CD14-positive monocyte (primary cell): Measurements from ENCODE around the gene S1PR3. TPM values are rescaled to one million over a fixed set of nuclear protein-coding genes. Genes with fewer than 3 reads are reported as not detected.

Source experiments
- DNase-seq, 3 donors: peaks; one replicate each; pipeline ENCODE4 v3.0.0-alpha.2; 2011 to 2022
- H2AFZ ChIP-seq: 2 replicates; pipeline ENCODE4 v1.6.0; 2012; ENCODE audit warnings: mild to moderate bottlenecking, low read depth, low read length, inconsistent platforms; ENCODE audit not compliant: insufficient read depth, poor library complexity, severe bottlenecking
- H3K27ac ChIP-seq, 2 donors: 1 replicate in 1 of 2; 2 replicates in 1 of 2; pipeline ENCODE4 v1.5.1; 2012 to 2013; ENCODE audit warnings: low read length in 2 of 2, control low read depth in 1 of 2, inconsistent platforms in 1 of 2, low read depth in 1 of 2, mild to moderate bottlenecking in 1 of 2
- H3K27me3 ChIP-seq, 2 donors: one replicate each; pipeline versions ENCODE4 v1.6.0 to v1.6.1; 2011 to 2013; ENCODE audit warnings: low read length in 2 of 2; ENCODE audit not compliant: control insufficient read depth in 2 of 2, insufficient read depth in 2 of 2
- H3K36me3 ChIP-seq, 2 donors: replicated peaks in 1 of 2; 1 replicate in 1 of 2; 2 replicates in 1 of 2; pipeline versions ENCODE4 v1.5.1 to v1.6.1; 2012 to 2013; ENCODE audit warnings: low read length in 2 of 2, control low read depth in 1 of 2, inconsistent platforms in 1 of 2, mild to moderate bottlenecking in 1 of 2; ENCODE audit not compliant: insufficient read depth in 2 of 2, control insufficient read depth in 1 of 2
- H3K4me1 ChIP-seq, 2 donors: 1 replicate in 1 of 2; 2 replicates in 1 of 2; pipeline versions ENCODE4 v1.5.1 to v1.6.1; 2012 to 2013; ENCODE audit warnings: low read length in 2 of 2, control low read depth in 1 of 2, inconsistent platforms in 1 of 2, mild to moderate bottlenecking in 1 of 2, moderate library complexity in 1 of 2; ENCODE audit not compliant: insufficient read depth in 2 of 2, control insufficient read depth in 1 of 2
- H3K4me2 ChIP-seq: replicated peaks from 2 replicates; pipeline ENCODE3; 2012; ENCODE audit warnings: low read length, moderate library complexity, mild to moderate bottlenecking; ENCODE audit not compliant: poor library complexity, severe bottlenecking; ENCODE audit errors: extremely low read depth
- H3K4me3 ChIP-seq, 3 experiments: fragments of 200-600 bp in 1 of 3; sonication (generic) in 1 of 3; replicated peaks in 1 of 3; 1 replicate in 2 of 3; 2 replicates in 1 of 3; pipeline ENCODE4 v1.5.1; 2011 to 2013; ENCODE audit warnings: low read length in 3 of 3, mild to moderate bottlenecking in 3 of 3, control low read depth in 2 of 3, low read depth in 2 of 3, inconsistent platforms in 1 of 3, moderate library complexity in 1 of 3
- H3K79me2 ChIP-seq: 2 replicates; pipeline ENCODE4 v1.6.0; 2012; ENCODE audit warnings: mild to moderate bottlenecking, control low read depth, inconsistent platforms, low read length, moderate library complexity; ENCODE audit not compliant: insufficient read depth
- H3K9ac ChIP-seq: 2 replicates; pipeline ENCODE4 v1.6.0; 2017; ENCODE audit warnings: low read length, mild to moderate bottlenecking; ENCODE audit not compliant: insufficient read depth, poor library complexity, severe bottlenecking
- H3K9me3 ChIP-seq, 2 donors: replicated peaks in 1 of 2; 1 replicate in 1 of 2; 2 replicates in 1 of 2; pipeline versions ENCODE4 v1.5.1 to v1.6.1; 2012 to 2013; ENCODE audit warnings: low read length in 2 of 2, control low read depth in 1 of 2; ENCODE audit not compliant: control insufficient read depth in 1 of 2, insufficient read depth in 1 of 2
- H4K20me1 ChIP-seq: 2 replicates; pipeline ENCODE4 v1.6.0; 2012; ENCODE audit warnings: mild to moderate bottlenecking, low read length, control low read depth, moderate library complexity; ENCODE audit not compliant: insufficient read depth
- H3K27ac Mint-ChIP-seq, 7 donors: one replicate each; pipeline ENCODE4 v1.8.0; 2020; ENCODE audit warnings: mild to moderate bottlenecking in 7 of 7, mixed read lengths in 7 of 7, moderate library complexity in 6 of 7, inconsistent platforms in 2 of 7
- H3K27me3 Mint-ChIP-seq, 3 donors: one replicate each; pipeline ENCODE4 v1.8.0; 2021 to 2022; ENCODE audit warnings: low read depth in 3 of 3, mild to moderate bottlenecking in 3 of 3, mixed read lengths in 3 of 3, moderate library complexity in 3 of 3, inconsistent platforms in 1 of 3
- H3K36me3 Mint-ChIP-seq, 2 donors: one replicate each; pipeline ENCODE4 v1.8.0; 2020; ENCODE audit warnings: mixed read lengths in 2 of 2, inconsistent platforms in 1 of 2, mild to moderate bottlenecking in 1 of 2
- H3K4me1 Mint-ChIP-seq: one replicate; pipeline ENCODE4 v1.8.0; 2020; ENCODE audit warnings: mild to moderate bottlenecking, mixed read lengths
- H3K4me3 Mint-ChIP-seq, 2 donors: one replicate each; pipeline ENCODE4 v1.8.0; 2020; ENCODE audit warnings: mild to moderate bottlenecking in 2 of 2, mixed read lengths in 2 of 2, moderate library complexity in 1 of 2
- H3K9me3 Mint-ChIP-seq, 7 donors: one replicate each; pipeline ENCODE4 v1.8.0; 2020 to 2022; ENCODE audit warnings: mixed read lengths in 7 of 7, mild to moderate bottlenecking in 6 of 7, moderate library complexity in 6 of 7, inconsistent platforms in 2 of 7
- CTCF ChIP-seq: fragments of 200-600 bp; IDR thresholded peaks from one replicate; pipeline ENCODE4 v1.8.0; 2022; ENCODE audit warnings: antibody characterized with exemption, mild to moderate bottlenecking
- WGBS: methylation state at CpG from one replicate; pipeline ENCODE4 v1.1.5; 2013; ENCODE audit warnings: missing lambda C conversion rate; ENCODE audit not compliant: insufficient coverage; 5-methylcytosine and 5-hydroxymethylcytosine counted together
- intact Hi-C, 2 donors: fragments of 100-400 bp; cut with micrococcal nuclease; formaldehyde crosslinking; loops; one replicate each; pipeline versions ENCODE4 v1.15.0 to v1.15.1; 2023
- polyA plus RNA-seq, 3 donors: library from polyadenylated mRNA; depleted of rRNA in 1 of 3; unstranded in 2 of 3; stranded (reverse) in 1 of 3; fragments of 300-500 nt in 2 of 3; fragments of >200 nt in 1 of 3; fragmentation: Illumina TruSeq in 2 of 3; gene quantifications; 1 replicate in 2 of 3; 2 replicates in 1 of 3; pipeline ENCODE4 v1.2.3, GENCODE V29; 2012 to 2021

The S1PR3 gene
- polyA plus RNA-seq, 3 donors, result 28.2 to 59.7 (median 30.6) TPM

GRCh38 chr9:88968799-88969198, 22.5 kb upstream of the S1PR3 start:
- no peaks in the 10 kb centered on the region for H3K36me3 ChIP-seq
- H4K20me1 ChIP-seq, result no peaks in the 10 kb centered on the region
- no peaks in the 10 kb centered on the region for H3K4me1 ChIP-seq
- intact Hi-C loops, result no loop called here
- Mint-ChIP-seq H3K36me3 (no peaks in the 10 kb centered on the region), H3K4me1 (no peaks in the 10 kb centered on the region), H3K4me3 (no peak overlapping the region), H3K27me3 (peaks cover 16 to 21% (median 17%) of the 10 kb centered on the region in 3 donors), H3K27ac (no peak overlapping the region), H3K9me3 (peaks cover 0 to 2% (median 0%) of the 10 kb centered on the region in 7 donors)
- H3K27me3 ChIP-seq, result no peaks in the 10 kb centered on the region
- DNase-seq, result no peak
- no peak for TF ChIP-seq CTCF
- H3K4me2 ChIP-seq, result no peak overlapping the region
- no peaks in the 10 kb centered on the region for H3K79me2 ChIP-seq
- H2AFZ ChIP-seq, result no peak overlapping the region
- H3K27ac ChIP-seq, result no peak overlapping the region
- 95% methylated on average over 3 of the region's 4 CpGs for WGBS
- H3K9me3 ChIP-seq, result no peaks in the 10 kb centered on the region
- no peak overlapping the region for H3K9ac ChIP-seq
- no peak overlapping the region for H3K4me3 ChIP-seq

GRCh38 chr9:88969646-88970373, 21.5 kb upstream of the S1PR3 start:
- no peaks in the 10 kb centered on the region for H3K4me1 Mint-ChIP-seq
- 83% methylated on average over 6 of the region's 8 CpGs for WGBS
- no peaks in the 10 kb centered on the region for H3K36me3 Mint-ChIP-seq
- Histone ChIP-seq H3K4me2 (no peak overlapping the region), H4K20me1 (no peaks in the 10 kb centered on the region), H3K27me3 (no peaks in the 10 kb centered on the region), H3K36me3 (no peaks in the 10 kb centered on the region), H3K27ac (no peak overlapping the region), H3K9me3 (no peaks in the 10 kb centered on the region), H3K4me1 (no peaks in the 10 kb centered on the region), H3K4me3 (no peak overlapping the region), H3K9ac (no peak overlapping the region), H2AFZ (no peak overlapping the region), H3K79me2 (no peaks in the 10 kb centered on the region)
- no peak overlapping the region for H3K4me3 Mint-ChIP-seq
- H3K27ac Mint-ChIP-seq, result no peak overlapping the region
- no peak for TF ChIP-seq CTCF
- peaks cover 0 to 1% (median 0%) of the 10 kb centered on the region in 7 donors for H3K9me3 Mint-ChIP-seq
- intact Hi-C loops, result no loop called here
- H3K27me3 Mint-ChIP-seq, result peaks cover 15 to 21% (median 17%) of the 10 kb centered on the region in 3 donors
- no peak for DNase-seq
